T-helper 1 cell treated with Interleukin-12 subunit alpha and Interleukin-12 subunit beta and Interleukin-4 antibody, amounts not matched to agents 30 μg/mL and 1 μg/mL, for 36 hours (primary cell): ENCODE data around the gene ZC3H7B.
"Not testable (repeated sequence)": the region's sequence is repeated elsewhere in the genome, so short reads cannot be mapped to it uniquely, and the experiment has no call there.

Experiments used
- H3K27ac Mint-ChIP-seq: one replicate; pipeline ENCODE4 v1.8.0; 2021; ENCODE audit warnings: mild to moderate bottlenecking, mixed read lengths
- H3K27me3 Mint-ChIP-seq: one replicate; pipeline ENCODE4 v1.8.0; 2021; ENCODE audit warnings: low read depth, mixed read lengths
- H3K36me3 Mint-ChIP-seq: one replicate; pipeline ENCODE4 v1.8.0; 2021; ENCODE audit warnings: low read depth, mixed read lengths
- H3K4me1 Mint-ChIP-seq: one replicate; pipeline ENCODE4 v1.8.0; 2021; ENCODE audit warnings: low read depth, mixed read lengths
- H3K4me3 Mint-ChIP-seq: one replicate; pipeline ENCODE4 v1.8.0; 2021; ENCODE audit warnings: mild to moderate bottlenecking, moderate library complexity, mixed read lengths
- H3K9me3 Mint-ChIP-seq: one replicate; pipeline ENCODE4 v1.8.0; 2021; ENCODE audit warnings: mixed read lengths

ZC3H7B gene

DNA sequence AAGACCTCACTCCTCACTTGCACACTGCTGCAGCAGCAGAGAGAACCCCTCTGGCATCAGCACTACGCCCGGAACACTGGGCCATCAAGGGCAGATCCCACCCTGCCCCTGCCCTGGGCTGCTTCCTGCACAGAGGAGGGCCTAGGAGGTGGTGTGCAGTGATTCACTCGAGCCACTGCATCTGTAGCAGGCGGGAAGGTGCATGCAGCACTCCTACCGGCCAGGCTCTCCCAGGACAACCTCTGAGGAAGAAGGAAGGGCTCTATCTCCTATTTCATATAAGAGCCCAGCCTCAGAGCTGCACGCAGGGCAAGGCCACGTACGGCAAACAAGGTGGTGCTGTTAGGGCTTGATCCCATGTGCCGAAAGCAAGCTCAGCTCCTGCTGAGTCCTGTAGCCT, 29.5 kb upstream of the ZC3H7B start:
- Mint-ChIP-seq H3K36me3 (peaks cover 27% of the 10 kb centered on the region), H3K27ac (no peak overlapping the region), H3K9me3 (no peaks in the 10 kb centered on the region), H3K4me3 (no peak overlapping the region), H3K27me3 (no peaks in the 10 kb centered on the region), H3K4me1 (no peaks in the 10 kb centered on the region)

DNA sequence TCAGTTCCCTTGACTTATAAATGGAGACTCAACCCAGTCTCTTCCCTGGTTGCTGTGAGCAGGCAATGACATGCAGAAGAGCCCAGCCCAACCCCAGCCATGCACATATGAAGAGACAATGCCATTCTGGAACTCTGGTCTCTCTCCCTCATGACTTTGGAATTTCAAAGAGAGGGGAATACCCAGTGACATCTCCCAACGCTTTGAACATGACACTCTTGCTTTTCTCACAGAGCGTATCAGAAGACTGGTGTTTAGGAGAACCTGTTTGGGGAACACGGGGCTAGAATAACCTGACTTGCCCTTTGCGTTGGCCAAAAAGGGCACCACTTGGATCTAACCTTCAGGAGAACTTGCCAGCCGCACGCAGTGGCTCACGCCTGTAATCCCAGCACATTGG, 28.2 kb upstream of the ZC3H7B start:
- Mint-ChIP-seq H3K27ac (no peak overlapping the region), H3K27me3 (no peaks in the 10 kb centered on the region)

DNA sequence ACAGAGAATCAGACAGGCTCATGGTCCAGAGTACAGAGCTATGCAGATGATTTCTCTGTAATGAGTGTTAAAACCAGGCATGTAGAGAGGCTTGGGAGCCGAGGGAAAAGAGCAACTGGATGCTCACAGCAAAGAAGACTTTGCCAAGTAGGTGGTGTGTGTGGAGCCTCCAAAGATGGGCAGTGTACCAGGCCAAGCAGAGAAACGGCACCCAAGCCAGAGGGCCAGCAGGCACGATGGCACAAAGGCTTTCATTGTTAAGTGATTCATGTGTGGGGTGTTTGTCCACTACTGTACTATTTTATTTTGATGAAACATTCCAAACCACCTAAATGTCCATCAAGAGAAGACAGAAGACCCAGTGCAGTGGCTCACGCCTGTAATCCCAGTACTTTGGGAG, 26.5 kb upstream of the ZC3H7B start:
- H3K4me3 Mint-ChIP-seq, result no peak overlapping the region
- no peaks in the 10 kb centered on the region for H3K4me1 Mint-ChIP-seq
- no peaks in the 10 kb centered on the region for H3K27me3 Mint-ChIP-seq
- H3K9me3 Mint-ChIP-seq, result no peaks in the 10 kb centered on the region
- peaks cover 34% of the 10 kb centered on the region for H3K36me3 Mint-ChIP-seq
- no peak overlapping the region for H3K27ac Mint-ChIP-seq

More for the DNA sequence above, 28.2 kb upstream of the ZC3H7B start:
- Mint-ChIP-seq H3K9me3 (no peaks in the 10 kb centered on the region), H3K4me3 (no peak overlapping the region), H3K36me3 (peaks cover 34% of the 10 kb centered on the region), H3K4me1 (no peaks in the 10 kb centered on the region)

DNA sequence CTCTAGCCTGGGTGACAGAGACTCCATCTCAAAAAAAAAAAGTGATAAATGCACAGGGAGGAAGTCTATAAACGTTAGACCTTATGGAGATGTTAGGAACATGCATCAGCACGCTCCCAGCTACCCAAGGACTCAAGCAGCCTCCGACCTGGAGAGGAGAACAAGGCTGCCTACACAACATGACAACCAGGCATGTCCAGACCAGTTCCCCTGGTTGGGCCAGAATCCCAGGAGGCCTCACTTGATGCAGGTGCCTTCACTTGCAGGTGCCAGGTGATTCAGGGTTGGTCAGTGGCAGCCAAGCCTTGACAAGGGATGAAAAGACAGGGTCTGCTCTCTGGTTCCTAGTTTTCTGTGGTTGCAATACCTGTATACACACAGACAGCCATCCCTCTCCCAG, 21.3 kb upstream of the ZC3H7B start:
- H3K27me3 Mint-ChIP-seq, result no peaks in the 10 kb centered on the region
- no peak overlapping the region for H3K27ac Mint-ChIP-seq
- H3K36me3 Mint-ChIP-seq, result peaks cover 30% of the 10 kb centered on the region
- H3K9me3 Mint-ChIP-seq, result no peaks in the 10 kb centered on the region
- no peak overlapping the region for H3K4me3 Mint-ChIP-seq
- peaks cover 9% of the 10 kb centered on the region for H3K4me1 Mint-ChIP-seq

DNA sequence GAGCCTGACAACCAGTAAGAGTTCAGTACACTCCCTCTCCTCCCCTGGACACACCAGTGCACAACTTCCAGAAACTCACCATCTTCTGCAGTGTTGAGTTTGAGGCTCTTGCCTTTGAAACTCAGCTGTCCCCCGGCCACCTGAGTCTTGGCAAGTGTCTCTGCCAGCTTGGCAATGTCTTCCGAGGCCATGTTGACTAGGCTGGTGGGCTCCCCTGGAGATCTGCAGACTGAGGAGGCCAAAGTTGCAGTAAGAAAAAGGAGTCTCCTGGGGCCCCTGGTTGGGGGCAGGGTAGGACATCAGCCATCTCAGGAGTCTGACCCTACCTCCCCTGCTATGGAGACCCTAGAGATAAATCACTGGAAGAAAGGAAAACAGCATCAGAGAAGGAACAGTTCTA, 20.5 kb upstream of the ZC3H7B start:
- H3K27ac Mint-ChIP-seq, result no peak overlapping the region
- peaks cover 30% of the 10 kb centered on the region for H3K36me3 Mint-ChIP-seq
- H3K4me3 Mint-ChIP-seq, result no peak overlapping the region

DNA sequence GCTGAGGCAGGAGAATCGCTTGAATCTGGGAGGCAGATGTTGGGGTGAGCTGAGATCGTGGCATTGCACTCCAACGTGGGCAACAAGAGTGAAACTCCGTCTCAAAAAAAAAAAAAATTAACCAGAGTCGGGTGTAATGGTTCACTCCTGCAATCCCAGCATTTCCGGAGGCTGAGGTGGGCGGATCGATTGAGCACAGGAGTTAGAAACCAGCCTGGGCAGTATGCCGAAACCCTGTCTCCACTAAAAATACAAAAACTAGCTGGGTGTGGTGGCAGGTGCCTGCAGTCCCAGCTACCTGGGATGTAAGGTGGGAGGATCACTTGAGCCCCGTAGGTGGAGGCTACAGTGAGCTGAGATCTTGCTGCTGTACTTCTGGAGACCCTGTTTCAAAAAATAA, 16.9 kb upstream of the ZC3H7B start:
- H3K9me3 Mint-ChIP-seq, result no peaks in the 10 kb centered on the region
- peaks cover 22% of the 10 kb centered on the region for H3K4me1 Mint-ChIP-seq
- no peaks in the 10 kb centered on the region for H3K27me3 Mint-ChIP-seq
- H3K27ac Mint-ChIP-seq, result peak overlapping the region; percentile 97
- H3K4me3 Mint-ChIP-seq, result peak overlapping the region; percentile 91
- H3K36me3 Mint-ChIP-seq, result peaks cover 18% of the 10 kb centered on the region

More for the DNA sequence above, 20.5 kb upstream of the ZC3H7B start:
- H3K9me3 Mint-ChIP-seq, result no peaks in the 10 kb centered on the region
- H3K27me3 Mint-ChIP-seq, result no peaks in the 10 kb centered on the region
- peaks cover 12% of the 10 kb centered on the region for H3K4me1 Mint-ChIP-seq

DNA sequence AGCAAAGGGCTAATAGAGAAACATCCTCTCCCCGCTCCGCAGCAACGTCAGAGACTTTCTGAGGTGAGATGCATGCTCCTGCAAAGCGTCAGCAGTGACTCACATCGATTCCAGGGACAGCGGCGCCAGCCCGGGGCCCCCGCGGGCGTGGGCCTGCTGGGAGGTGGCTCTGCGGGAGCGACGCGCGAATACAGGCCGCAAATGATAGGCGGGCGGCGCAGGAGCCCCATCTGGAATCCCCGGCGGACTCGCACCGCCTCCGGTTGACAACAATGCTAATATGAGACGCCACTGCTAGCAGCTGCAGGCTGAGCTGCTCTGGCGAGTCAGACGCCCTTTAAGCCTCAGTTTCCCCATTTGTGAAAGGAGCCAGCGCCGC, 15.9 kb upstream of the ZC3H7B start:
- H3K27ac Mint-ChIP-seq, result peak overlapping the region; percentile 97
- H3K36me3 Mint-ChIP-seq, result peaks cover 18% of the 10 kb centered on the region
- H3K4me3 Mint-ChIP-seq, result peak overlapping the region; percentile 91
- peaks cover 22% of the 10 kb centered on the region for H3K4me1 Mint-ChIP-seq
- H3K27me3 Mint-ChIP-seq, result no peaks in the 10 kb centered on the region
- no peaks in the 10 kb centered on the region for H3K9me3 Mint-ChIP-seq

DNA sequence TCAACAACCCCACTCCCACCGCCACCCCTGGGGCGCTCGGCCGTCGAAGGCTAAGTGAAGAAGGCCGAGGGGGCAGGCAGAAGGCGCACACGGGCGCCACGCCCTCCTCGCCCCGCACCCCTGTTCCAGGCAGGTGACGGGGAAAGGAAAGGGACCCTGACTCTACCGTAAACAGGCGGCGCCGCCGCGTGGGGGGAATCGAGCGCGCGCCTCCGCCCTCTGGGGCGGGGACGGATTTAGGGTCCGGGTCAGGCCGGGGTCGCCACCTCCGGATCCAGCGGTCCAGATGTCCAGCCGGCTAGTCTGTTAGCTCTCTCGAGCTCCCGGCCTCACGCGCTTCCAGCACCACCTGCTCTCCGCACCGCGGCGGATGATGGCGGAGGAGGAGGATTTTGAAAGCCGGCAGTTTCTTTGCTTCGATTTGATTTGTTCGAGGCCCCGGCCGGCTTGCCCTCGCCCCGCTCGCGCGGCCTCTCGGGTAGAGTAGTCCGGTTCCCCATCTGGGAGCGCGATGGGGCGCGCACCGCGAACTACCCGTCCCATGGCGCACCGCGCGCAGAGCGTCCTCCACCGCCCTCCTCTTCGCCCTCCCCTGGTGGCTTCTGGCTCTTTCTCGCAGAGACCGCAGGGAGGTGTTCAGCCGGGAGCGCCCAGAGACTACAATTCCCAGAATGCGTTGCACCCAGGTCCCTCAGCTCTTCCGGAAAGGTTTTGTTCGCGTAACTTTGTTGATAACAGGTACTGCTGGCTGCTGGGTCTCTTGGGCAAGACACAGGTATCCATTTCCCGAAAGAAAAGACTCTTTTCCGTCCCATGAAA, 15.3 kb upstream of the ZC3H7B start, which contains the start of gene RANGAP1:
TSS of gene RANGAP1 (minus strand) at position 368 of the 819 bp plus-strand sequence. CDS start 5,143 bp downstream, outside the sequence.
- peaks cover 18% of the 10 kb centered on the region for H3K36me3 Mint-ChIP-seq
- H3K9me3 Mint-ChIP-seq, result no peaks in the 10 kb centered on the region
- no peaks in the 10 kb centered on the region for H3K27me3 Mint-ChIP-seq
- peaks cover 22% of the 10 kb centered on the region for H3K4me1 Mint-ChIP-seq
- peak within 1 kb of the TSS; percentile 97 for H3K27ac Mint-ChIP-seq
- H3K4me3 Mint-ChIP-seq, result peak within 1 kb of the TSS; percentile 91

DNA sequence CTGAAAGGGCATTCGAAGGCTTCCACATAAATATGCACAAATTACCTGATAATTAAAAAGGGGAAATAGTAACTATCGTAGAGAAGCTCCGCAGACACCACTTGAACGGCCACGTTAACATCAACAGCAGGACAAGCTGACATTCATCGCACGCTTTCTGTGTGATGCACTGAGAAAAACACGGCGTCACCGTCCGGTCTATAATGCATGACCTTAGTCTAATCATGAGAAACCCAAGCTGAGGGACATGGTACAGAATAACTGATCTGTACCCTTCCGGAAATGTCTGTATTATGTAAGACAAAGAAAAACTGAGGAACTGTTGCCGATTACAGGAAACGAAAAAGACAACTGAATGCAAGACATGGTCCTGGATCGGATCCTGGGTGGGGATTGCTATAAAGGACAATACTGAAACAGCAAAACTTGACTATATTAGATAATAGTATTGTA, 14.7 kb upstream of the ZC3H7B start:
- H3K4me1 Mint-ChIP-seq, result peaks cover 21% of the 10 kb centered on the region
- peak overlapping the region; percentile 91 for H3K4me3 Mint-ChIP-seq
- H3K9me3 Mint-ChIP-seq, result no peaks in the 10 kb centered on the region
- H3K27ac Mint-ChIP-seq, result peak overlapping the region; percentile 97
- peaks cover 15% of the 10 kb centered on the region for H3K36me3 Mint-ChIP-seq
- no peaks in the 10 kb centered on the region for H3K27me3 Mint-ChIP-seq

DNA sequence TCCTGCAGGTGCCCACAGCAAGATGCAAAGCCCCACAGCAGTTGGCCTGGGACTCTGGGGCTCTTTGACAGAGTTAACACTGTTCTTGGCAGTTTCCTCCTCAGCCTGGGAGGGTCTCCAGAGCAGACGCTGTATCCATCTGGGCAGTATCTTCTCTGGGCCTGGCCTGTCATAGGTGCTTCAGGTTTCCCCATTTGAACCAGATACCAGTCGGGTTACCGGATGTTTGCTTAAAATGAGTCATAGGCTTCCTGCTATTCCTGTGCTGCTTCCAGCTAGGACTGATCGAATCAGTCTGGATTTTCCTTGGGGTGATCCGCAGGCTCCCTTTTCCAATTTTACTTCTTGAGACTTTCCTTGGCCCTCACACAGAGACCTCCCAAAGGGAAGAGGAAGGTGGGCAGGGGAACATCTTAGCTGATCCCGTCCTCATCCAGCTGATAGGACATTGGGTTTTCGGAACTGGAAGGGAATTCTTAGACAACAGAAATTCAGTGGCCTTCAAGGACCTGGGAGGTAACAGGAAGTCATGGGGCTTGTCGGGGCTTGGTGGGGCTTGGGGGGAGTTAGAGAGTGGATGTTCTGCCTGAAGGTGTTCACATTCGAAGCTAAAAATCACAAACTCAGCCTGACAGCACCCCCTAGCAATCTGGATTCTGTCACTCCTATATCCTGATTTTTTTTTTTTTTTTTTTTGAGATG, 12.9 kb upstream of the ZC3H7B start:
- no peaks in the 10 kb centered on the region for H3K27me3 Mint-ChIP-seq
- H3K36me3 Mint-ChIP-seq, result peaks cover 10% of the 10 kb centered on the region
- peaks cover 18% of the 10 kb centered on the region for H3K4me1 Mint-ChIP-seq
- peak overlapping the region; percentile 83 for H3K27ac Mint-ChIP-seq
- no peaks in the 10 kb centered on the region for H3K9me3 Mint-ChIP-seq
- peak overlapping the region; percentile 67 for H3K4me3 Mint-ChIP-seq

DNA sequence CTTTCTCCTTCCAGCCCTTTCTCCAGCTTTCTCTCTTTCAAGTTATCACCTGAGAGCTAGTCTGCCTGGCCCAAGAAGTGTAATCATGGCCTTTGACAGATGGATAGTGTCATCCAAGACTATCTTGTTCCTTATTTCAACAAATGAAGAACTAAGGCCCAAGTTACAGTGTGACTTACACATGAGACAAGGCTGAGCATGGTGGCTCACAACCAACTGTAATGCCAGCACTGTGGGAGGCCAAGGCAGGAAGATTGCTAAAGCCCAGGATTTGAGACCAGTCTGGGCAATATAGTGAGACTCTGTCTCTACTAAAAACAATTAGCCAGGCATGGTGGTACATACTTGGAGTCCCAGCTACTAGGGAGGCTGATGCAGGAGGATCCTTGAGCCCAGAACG, 11.7 kb upstream of the ZC3H7B start:
- H3K27ac Mint-ChIP-seq, result no peak overlapping the region
- H3K4me1 Mint-ChIP-seq, result peaks cover 15% of the 10 kb centered on the region
- no peak overlapping the region for H3K4me3 Mint-ChIP-seq
- no peaks in the 10 kb centered on the region for H3K27me3 Mint-ChIP-seq
- no peaks in the 10 kb centered on the region for H3K9me3 Mint-ChIP-seq
- H3K36me3 Mint-ChIP-seq, result peaks cover 3% of the 10 kb centered on the region

DNA sequence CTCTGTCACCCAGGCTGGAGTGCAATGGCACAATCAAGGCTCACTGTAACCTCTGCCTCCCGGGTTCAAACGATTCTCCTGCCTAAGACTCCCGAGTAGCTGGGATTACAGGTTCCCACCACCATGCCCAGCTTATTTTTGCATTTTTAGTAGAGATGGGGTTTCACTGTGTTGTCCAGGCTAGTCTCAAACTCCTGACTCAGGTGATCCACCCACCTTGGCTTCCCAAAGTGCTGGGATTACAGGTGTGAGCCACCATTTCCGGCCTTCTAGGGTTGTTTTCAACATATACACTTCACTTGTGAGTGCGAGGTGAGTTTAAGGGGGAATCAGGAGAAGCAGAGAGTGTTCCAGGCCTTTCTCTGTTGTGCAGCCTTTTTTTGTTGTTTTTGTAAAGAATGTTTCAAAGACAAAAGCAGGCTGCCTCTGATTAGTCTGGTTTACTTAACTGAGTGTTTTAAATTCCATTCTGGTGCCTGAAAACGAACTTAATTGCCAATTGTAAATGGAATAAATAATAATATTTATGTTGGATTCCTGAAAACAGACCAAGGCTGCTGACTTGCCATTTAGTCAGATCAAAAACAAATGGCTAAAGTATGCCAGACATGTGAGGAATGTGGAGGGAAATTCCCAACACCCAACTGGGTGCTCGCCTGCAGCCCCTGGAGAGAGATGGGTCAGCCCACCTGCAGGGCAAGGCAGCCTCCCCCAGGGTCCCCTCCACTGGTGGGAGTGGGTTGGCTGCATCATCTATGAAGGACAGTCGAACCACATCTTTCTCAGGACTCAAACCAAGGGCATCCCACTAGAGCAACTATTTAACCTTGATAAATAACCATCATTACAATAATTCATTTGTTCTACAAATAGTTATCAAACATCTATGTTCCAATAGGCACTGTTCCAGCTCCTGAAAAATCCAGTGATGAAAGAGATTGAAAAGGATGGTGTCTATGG, 10.8 kb upstream of the ZC3H7B start:
- no peak overlapping the region for H3K27ac Mint-ChIP-seq
- no peak overlapping the region for H3K4me3 Mint-ChIP-seq
- H3K27me3 Mint-ChIP-seq, result no peaks in the 10 kb centered on the region
- no peaks in the 10 kb centered on the region for H3K36me3 Mint-ChIP-seq
- H3K4me1 Mint-ChIP-seq, result peaks cover 10% of the 10 kb centered on the region
- no peaks in the 10 kb centered on the region for H3K9me3 Mint-ChIP-seq

DNA sequence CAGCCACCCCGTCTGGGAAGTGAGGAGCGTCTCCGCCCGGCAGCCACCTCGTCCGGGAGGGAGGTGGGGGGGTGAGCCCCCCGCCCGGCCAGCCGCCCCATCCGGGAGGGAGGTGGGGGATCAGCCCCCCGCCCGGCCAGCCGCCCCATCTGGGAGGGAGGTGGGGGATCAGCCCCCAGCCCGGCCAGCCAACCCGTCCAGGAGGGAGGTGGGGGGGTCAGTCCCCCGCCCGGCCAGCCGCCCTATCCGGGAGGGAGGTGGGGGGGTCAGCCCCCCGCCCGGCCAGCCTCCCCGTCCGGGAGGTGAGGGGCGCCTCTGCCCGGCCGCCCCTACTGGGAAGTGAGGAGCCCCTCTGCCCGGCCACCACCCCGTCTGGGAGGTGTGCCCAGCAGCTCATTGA, 6.5 kb upstream of the ZC3H7B start:
- H3K4me1 Mint-ChIP-seq, result not testable (repeated sequence)

More for the DNA sequence above, 6.5 kb upstream of the ZC3H7B start:
- not testable (repeated sequence) for H3K27ac Mint-ChIP-seq, H3K27me3 Mint-ChIP-seq, H3K4me3 Mint-ChIP-seq, H3K9me3 Mint-ChIP-seq, H3K36me3 Mint-ChIP-seq
